H1 (cell line): ENCODE results near the gene HTR4. TPM values are rescaled to one million over a fixed set of nuclear protein-coding genes. Genes with fewer than 3 reads are reported as not detected.

Experiments used
- CTCF ChIA-PET: fragments of 300-600 bp; sonication (Branson Sonifier 250); formaldehyde crosslinking; loops from one replicate; lab custom pipeline; 2021; ENCODE audit not compliant: partially characterized antibody; lab: Charles Lee
- POLR2A ChIA-PET: fragments of 300-600 bp; sonication (Branson Sonifier 250); formaldehyde crosslinking; loops from one replicate; lab custom pipeline; 2021; ENCODE audit warnings: inconsistent platforms; ENCODE audit not compliant: partially characterized antibody; lab: Charles Lee
- DNase-seq, 2 experiments: peaks; one replicate each; pipeline versions ENCODE4 v3.0.0 to v3.0.0-alpha.2; 2010 to 2022; ENCODE audit warnings: low spot score in 2 of 2, low read depth in 1 of 2, mixed read lengths in 1 of 2
- FAIRE-seq: peaks from 2 replicates; lab custom pipeline; 2011; peaks lifted over from hg19 to GRCh38; lab: Jason Lieb, UNC
- H2AFZ ChIP-seq: 2 replicates; pipeline ENCODE4 v1.8.1; 2012; ENCODE audit warnings: low read length, inconsistent platforms
- H2AK5ac ChIP-seq: 2 replicates; pipeline ENCODE4 v1.6.1; 2013; ENCODE audit warnings: low read depth, low read length
- H2BK120ac ChIP-seq: replicated peaks from 2 replicates; pipeline ENCODE3; 2013; ENCODE audit warnings: low read depth, low read length, inconsistent platforms
- H2BK12ac ChIP-seq: 2 replicates; pipeline ENCODE4 v1.6.1; 2013; ENCODE audit warnings: low read depth, low read length
- H2BK15ac ChIP-seq: 2 replicates; pipeline ENCODE4 v1.6.1; 2013; ENCODE audit warnings: low read length
- H2BK20ac ChIP-seq: 2 replicates; pipeline ENCODE4 v1.6.1; 2013; ENCODE audit warnings: low read length
- H2BK5ac ChIP-seq: 2 replicates; pipeline ENCODE4 v1.6.1; 2013; ENCODE audit warnings: low read depth, low read length
- H3K14ac ChIP-seq: 2 replicates; pipeline ENCODE4 v1.6.1; 2013; ENCODE audit warnings: inconsistent platforms; ENCODE audit not compliant: insufficient read length
- H3K18ac ChIP-seq: 2 replicates; pipeline ENCODE4 v1.6.1; 2013; ENCODE audit warnings: low read length; ENCODE audit errors: extremely low read depth
- H3K23ac ChIP-seq: 2 replicates; pipeline ENCODE4 v1.6.1; 2013; ENCODE audit warnings: inconsistent platforms; ENCODE audit not compliant: insufficient read length
- H3K23me2 ChIP-seq: 2 replicates; pipeline ENCODE4 v1.6.1; 2013; ENCODE audit warnings: low read depth, low read length
- H3K27ac ChIP-seq: 2 replicates; pipeline ENCODE4 v1.6.1; 2011; ENCODE audit warnings: low read depth, low read length, inconsistent platforms
- H3K27me3 ChIP-seq, 4 experiments: replicated peaks in 1 of 4; 1 replicate in 1 of 4; 2 replicates in 3 of 4; pipeline versions ENCODE4 v1.6.1 to v1.8.1; 2011 to 2013; ENCODE audit warnings: low read length in 3 of 4, mild to moderate bottlenecking in 3 of 4, inconsistent platforms in 2 of 4, mixed read lengths in 2 of 4, moderate library complexity in 1 of 4; ENCODE audit not compliant: control insufficient read depth in 3 of 4, insufficient read depth in 3 of 4; ENCODE audit errors: extremely low read depth in 1 of 4
- H3K36me3 ChIP-seq, 4 experiments: 2 replicates each; pipeline versions ENCODE4 v1.6.1 to v1.8.1; 2011 to 2013; ENCODE audit warnings: mild to moderate bottlenecking in 4 of 4, low read length in 3 of 4, moderate library complexity in 2 of 4, control low read depth in 1 of 4, inconsistent platforms in 1 of 4; ENCODE audit not compliant: insufficient read depth in 4 of 4, control insufficient read depth in 2 of 4
- H3K4ac ChIP-seq: replicated peaks from 2 replicates; pipeline ENCODE3; 2013; ENCODE audit warnings: low read length, low read depth, mixed read lengths, inconsistent platforms; ENCODE audit not compliant: insufficient read length
- H3K4me1 ChIP-seq, 4 experiments: replicated peaks in 1 of 4; 1 replicate in 1 of 4; 2 replicates in 3 of 4; pipeline versions ENCODE4 v1.6.1 to v1.8.1; 2011 to 2013; ENCODE audit warnings: low read length in 3 of 4, inconsistent platforms in 2 of 4, mixed read lengths in 1 of 4; ENCODE audit not compliant: insufficient read depth in 4 of 4, control insufficient read depth in 3 of 4
- H3K4me2 ChIP-seq, 2 experiments: 2 replicates each; pipeline versions ENCODE4 v1.6.1 to v1.8.1; 2011 to 2013; ENCODE audit warnings: low read depth in 2 of 2, low read length in 2 of 2, control low read depth in 1 of 2, inconsistent platforms in 1 of 2, mild to moderate bottlenecking in 1 of 2; ENCODE audit not compliant: insufficient read depth in 1 of 2
- H3K4me3 ChIP-seq, 4 experiments: fragments of 200-600, 300-600 bp in 1 of 4; sonication (generic), shearing (Covaris generic), sonication (Bioruptor Twin) in 1 of 4; 2 replicates each; pipeline versions ENCODE4 v1.5.1 to v1.8.1; 2011 to 2016; ENCODE audit warnings: low read length in 4 of 4, low read depth in 3 of 4, control low read depth in 2 of 4, inconsistent platforms in 2 of 4, mild to moderate bottlenecking in 2 of 4, mixed read lengths in 1 of 4, moderate library complexity in 1 of 4; ENCODE audit not compliant: insufficient read depth in 2 of 4; ENCODE audit errors: extremely low read depth in 1 of 4
- H3K56ac ChIP-seq: replicated peaks from 2 replicates; pipeline ENCODE3; 2013; ENCODE audit warnings: low read depth, mild to moderate bottlenecking, mixed read lengths, low read length, inconsistent platforms; ENCODE audit not compliant: insufficient read length
- H3K79me1 ChIP-seq: 2 replicates; pipeline ENCODE4 v1.6.1; 2013; ENCODE audit warnings: low read depth, low read length, control low read depth
- H3K79me2 ChIP-seq, 2 experiments: 2 replicates each; pipeline versions ENCODE4 v1.6.1 to v1.8.1; 2012 to 2013; ENCODE audit warnings: low read length in 2 of 2, mild to moderate bottlenecking in 2 of 2, inconsistent platforms in 1 of 2; ENCODE audit not compliant: insufficient read depth in 2 of 2, control insufficient read depth in 1 of 2
- H3K9ac ChIP-seq, 4 experiments: replicated peaks in 1 of 4; 1 replicate in 1 of 4; 2 replicates in 3 of 4; pipeline versions ENCODE4 v1.6.1 to v1.8.1; 2011 to 2013; ENCODE audit warnings: low read depth in 3 of 4, low read length in 3 of 4, control low read depth in 2 of 4, mild to moderate bottlenecking in 2 of 4, moderate library complexity in 2 of 4, inconsistent platforms in 1 of 4; ENCODE audit errors: extremely low read depth in 1 of 4
- H3K9me3 ChIP-seq, 2 experiments: 2 replicates each; pipeline versions ENCODE4 v1.6.1 to v1.8.1; 2012 to 2013; ENCODE audit warnings: mild to moderate bottlenecking in 2 of 2, moderate library complexity in 2 of 2, control low read depth in 1 of 2, inconsistent platforms in 1 of 2, low read depth in 1 of 2, low read length in 1 of 2, mixed read lengths in 1 of 2; ENCODE audit not compliant: insufficient read depth in 2 of 2
- H4K20me1 ChIP-seq, 2 experiments: replicated peaks in 1 of 2; 2 replicates each; pipeline versions ENCODE3 to v1.8.1; 2011 to 2013; ENCODE audit warnings: inconsistent platforms in 2 of 2, low read length in 2 of 2, mild to moderate bottlenecking in 1 of 2; ENCODE audit not compliant: insufficient read depth in 2 of 2, control insufficient read depth in 1 of 2
- H4K5ac ChIP-seq: 2 replicates; pipeline ENCODE4 v1.6.1; 2013; ENCODE audit warnings: low read length, low read depth, mixed read lengths, inconsistent platforms; ENCODE audit not compliant: insufficient read length
- H4K8ac ChIP-seq: 2 replicates; pipeline ENCODE4 v1.8.0; 2013; ENCODE audit warnings: mild to moderate bottlenecking, moderate library complexity, low read length, inconsistent platforms; ENCODE audit not compliant: insufficient read depth; ENCODE audit errors: extremely low read depth
- H4K91ac ChIP-seq: replicated peaks from 2 replicates; pipeline ENCODE3; 2013; ENCODE audit warnings: low read length, mixed read lengths, inconsistent platforms; ENCODE audit not compliant: insufficient read length
- ATF2 ChIP-seq: IDR thresholded peaks from 2 replicates; pipeline ENCODE4 v1.6.1; 2012; ENCODE audit warnings: low read length, inconsistent platforms
- CHD1 ChIP-seq: IDR thresholded peaks from 2 replicates; pipeline ENCODE4 v1.6.1; 2012; ENCODE audit warnings: low read depth, low read length, improper control_type of control experiment
- CTCF ChIP-seq, 3 experiments: IDR thresholded peaks; 1 replicate in 2 of 3; 2 replicates in 1 of 3; pipeline versions ENCODE4 v1.5.1 to v1.6.1; 2011; ENCODE audit warnings: low read length in 3 of 3, mild to moderate bottlenecking in 3 of 3, inconsistent platforms in 2 of 3, low read depth in 1 of 3, moderate library complexity in 1 of 3; ENCODE audit not compliant: insufficient read depth in 1 of 3; ENCODE audit errors: control extremely low read depth in 1 of 3
- EGR1 ChIP-seq: IDR thresholded peaks from 2 replicates; pipeline ENCODE4 v1.6.1; 2011; ENCODE audit warnings: low read depth, low read length, borderline replicate concordance
- KDM4A ChIP-seq: IDR thresholded peaks from one replicate; pipeline ENCODE4 v1.7.1; 2012; ENCODE audit warnings: low read depth, mild to moderate bottlenecking, moderate library complexity, low read length, inconsistent platforms; ENCODE audit not compliant: severe bottlenecking
- NRF1 ChIP-seq: IDR thresholded peaks from 2 replicates; pipeline ENCODE4 v1.6.1; 2011; ENCODE audit warnings: mild to moderate bottlenecking, low read depth, low read length, improper control_type of control experiment
- SP1 ChIP-seq: IDR thresholded peaks from 2 replicates; pipeline ENCODE4 v1.6.1; 2011; ENCODE audit warnings: low read depth, low read length
- SUZ12 ChIP-seq: fragments of 200-600 bp; sonication (generic); IDR thresholded peaks from 2 replicates; pipeline ENCODE4 v1.6.1; 2012; ENCODE audit warnings: mild to moderate bottlenecking, inconsistent platforms, low read length, moderate library complexity, mixed read lengths
- TAF1 ChIP-seq: IDR thresholded peaks from 2 replicates; pipeline ENCODE4 v1.6.1; 2011; ENCODE audit warnings: mild to moderate bottlenecking, low read depth, low read length
- TBP ChIP-seq: IDR thresholded peaks from 2 replicates; pipeline ENCODE4 v1.6.1; 2011; ENCODE audit warnings: low read depth, low read length, improper control_type of control experiment
- YY1 ChIP-seq: IDR thresholded peaks from 2 replicates; pipeline ENCODE4 v1.6.1; 2011; ENCODE audit warnings: low read depth, mild to moderate bottlenecking, low read length
- WGBS, 2 experiments: shearing (Covaris generic) in 1 of 2; methylation state at CpG; one replicate each; pipeline versions ENCODE4 v1.1.6 to v1.1.7; 2013 to 2015; ENCODE audit warnings: low lambda C conversion rate in 2 of 2, mixed read lengths in 2 of 2, inconsistent platforms in 1 of 2, low coverage in 1 of 2, missing lambda C conversion rate in 1 of 2; ENCODE audit not compliant: insufficient replicate concordance in 2 of 2, insufficient coverage in 1 of 2, insufficient read length in 1 of 2; ENCODE audit errors: extremely low coverage in 1 of 2, missing lambda C conversion rate in 1 of 2; 5-methylcytosine and 5-hydroxymethylcytosine counted together
- polyA plus RNA-seq, 7 experiments: library from polyadenylated mRNA; depleted of rRNA in 3 of 7; stranded (reverse) in 5 of 7; unstranded in 2 of 7; fragments of >200 nt in 5 of 7; fragments of 200-250 nt in 2 of 7; gene quantifications; 1 replicate in 5 of 7; 2 replicates in 1 of 7; 4 replicates in 1 of 7; pipeline versions ENCODE4 v1.2.1 to v1.2.3, GENCODE V29; 2011 to 2013; ENCODE audit warnings: missing spikeins in 2 of 7, mixed read lengths in 2 of 7
- total RNA-seq: library from RNA; stranded (reverse); fragmentation: NEBNext Ultra II Directional; extraction: Animal tissue kit (Norgen Biotek cat#: 25700); gene quantifications from 2 replicates; pipeline ENCODE4 v1.2.1, GENCODE V29; 2021

HTR4 gene
- total and polyA plus RNA-seq, 2 of the 8 experiments (the other 6 are each of a cell fraction or from before 2014, with no cell fraction given): not detected

GRCh38 chr5:148599187-148599586 lies 55.1 kb downstream of the HTR4 start:
- Histone ChIP-seq H3K23me2 (no peaks in the 10 kb centered on the region), H3K27me3 (no peaks in the 10 kb centered on the region; a peak in 1 of 7 replicates), H3K4ac (no peak overlapping the region), H3K23ac (no peak overlapping the region), H3K14ac (no peak overlapping the region), H2BK15ac (no peak overlapping the region), H4K8ac (no peak overlapping the region), H2BK20ac (no peak overlapping the region), H3K79me2 (no peaks in the 10 kb centered on the region), H2AK5ac (no peak overlapping the region), H3K27ac (no peak overlapping the region), H3K56ac (no peak overlapping the region), H3K9ac (no peak overlapping the region), H2AFZ (no peak overlapping the region), H4K20me1 (no peaks in the 10 kb centered on the region), H2BK5ac (no peak overlapping the region), H4K5ac (no peak overlapping the region), H3K4me1 (no peaks in the 10 kb centered on the region), H3K36me3 (no peaks in the 10 kb centered on the region), H2BK12ac (no peak overlapping the region), H4K91ac (no peak overlapping the region), H3K79me1 (no peaks in the 10 kb centered on the region), H3K4me2 (no peak overlapping the region), H3K18ac (no peak overlapping the region), H3K9me3 (0 out of 4 replicates have a peak, but pooled peaks cover 0 to 7% of the 10 kb centered on the region in 2 experiments), H2BK120ac (no peak overlapping the region), H3K4me3 (no peak overlapping the region)
- 100% methylated on average over 1 of the region's 1 CpG; no CpG with 5 or more reads in 1 of the 2 experiments for WGBS, 2 experiments
- DNase-seq (no peak), FAIRE-seq (no peak)
- POLR2A ChIA-PET: no interaction called here
- CTCF ChIA-PET: no interaction called here
- TF ChIP-seq SP1 (no peak), EGR1 (no peak), KDM4A (no peak), NRF1 (no peak), ATF2 (no peak), YY1 (no peak), CHD1 (no peak), TAF1 (no peak), CTCF (IDR thresholded peaks at IDR 0.05; ENCODE audit: control extremely low read depth in 1 of 3, insufficient read depth in 1 of 3, low read depth in 1 of 3, low read length in 3 of 3) (no peak), TBP (no peak), SUZ12 (no peak)
